Measurements from ENCODE around the gene KDR. TPM values are rescaled to one million over a fixed set of nuclear protein-coding genes. Genes with fewer than 3 reads are reported as not detected.

The KDR gene
- total RNA-seq, 1 donor from 2014 or later: 0.12 TPM

DNA sequence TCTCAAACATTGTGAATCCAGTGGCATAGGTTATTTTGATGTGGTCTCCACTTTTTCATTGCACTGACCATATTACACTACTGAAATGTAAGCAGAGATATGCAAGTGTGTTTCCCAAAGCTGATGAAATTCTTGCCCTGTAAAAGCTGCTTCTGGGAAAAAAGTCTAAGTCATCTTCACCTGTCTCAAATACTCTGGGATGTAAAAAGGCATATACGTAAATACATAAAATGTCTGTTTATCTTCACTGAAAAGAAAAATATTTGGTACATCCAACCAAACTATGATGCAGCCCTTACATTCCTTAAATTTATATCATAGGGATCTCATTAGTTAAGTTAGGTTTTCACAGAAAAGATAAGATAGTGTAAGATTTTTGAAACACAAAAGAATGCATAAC is 7.9 kb downstream of the KDR start:
- no peaks in the 10 kb centered on the region for H3K4me1 Mint-ChIP-seq
- no peaks in the 10 kb centered on the region for H3K9me3 Mint-ChIP-seq
- DNase-seq (ENCODE audit: low read depth, low spot score): no peak
- H3K4me3 Mint-ChIP-seq: no peak overlapping the region
- TF ChIP-seq, protein P1, sequence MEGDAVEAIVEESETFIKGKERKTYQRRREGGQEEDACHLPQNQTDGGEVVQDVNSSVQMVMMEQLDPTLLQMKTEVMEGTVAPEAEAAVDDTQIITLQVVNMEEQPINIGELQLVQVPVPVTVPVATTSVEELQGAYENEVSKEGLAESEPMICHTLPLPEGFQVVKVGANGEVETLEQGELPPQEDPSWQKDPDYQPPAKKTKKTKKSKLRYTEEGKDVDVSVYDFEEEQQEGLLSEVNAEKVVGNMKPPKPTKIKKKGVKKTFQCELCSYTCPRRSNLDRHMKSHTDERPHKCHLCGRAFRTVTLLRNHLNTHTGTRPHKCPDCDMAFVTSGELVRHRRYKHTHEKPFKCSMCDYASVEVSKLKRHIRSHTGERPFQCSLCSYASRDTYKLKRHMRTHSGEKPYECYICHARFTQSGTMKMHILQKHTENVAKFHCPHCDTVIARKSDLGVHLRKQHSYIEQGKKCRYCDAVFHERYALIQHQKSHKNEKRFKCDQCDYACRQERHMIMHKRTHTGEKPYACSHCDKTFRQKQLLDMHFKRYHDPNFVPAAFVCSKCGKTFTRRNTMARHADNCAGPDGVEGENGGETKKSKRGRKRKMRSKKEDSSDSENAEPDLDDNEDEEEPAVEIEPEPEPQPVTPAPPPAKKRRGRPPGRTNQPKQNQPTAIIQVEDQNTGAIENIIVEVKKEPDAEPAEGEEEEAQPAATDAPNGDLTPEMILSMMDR (conservative IDR thresholded peaks at IDR 0.05): no peak
- H3K36me3 Mint-ChIP-seq (ENCODE audit: low read depth): no peaks in the 10 kb centered on the region
- H3K27me3 Mint-ChIP-seq (ENCODE audit: low read depth): peaks cover 14% of the 10 kb centered on the region
- H3K27ac Mint-ChIP-seq (ENCODE audit: unreplicated experiment): no peak overlapping the region

DNA sequence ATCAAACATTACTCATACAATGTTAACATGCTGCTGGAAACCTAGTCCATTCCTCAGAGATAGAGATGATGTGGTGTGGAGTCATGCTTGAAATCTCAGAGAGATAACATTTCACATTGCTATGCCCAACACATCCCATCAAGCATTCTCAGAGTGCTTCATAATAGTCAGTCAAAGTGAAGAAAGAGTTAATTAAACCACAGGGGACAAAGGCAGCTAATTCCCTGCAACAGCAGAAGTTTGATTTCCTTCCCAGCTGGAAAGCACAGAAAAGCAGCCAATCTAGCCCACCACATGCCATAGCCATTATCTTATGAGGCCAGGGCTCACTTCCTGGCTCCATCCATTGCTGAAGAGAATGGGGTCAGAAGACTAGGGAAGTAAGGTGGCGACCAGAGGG is 8.9 kb downstream of the KDR start:
- Mint-ChIP-seq H3K9me3 (no peaks in the 10 kb centered on the region), H3K27me3 (ENCODE audit: low read depth) (peaks cover 6% of the 10 kb centered on the region), H3K4me3 (no peak overlapping the region), H3K36me3 (ENCODE audit: low read depth) (no peaks in the 10 kb centered on the region), H3K4me1 (no peaks in the 10 kb centered on the region), H3K27ac (ENCODE audit: unreplicated experiment) (no peak overlapping the region)
- TF ChIP-seq, protein P1 (conservative IDR thresholded peaks at IDR 0.05): no peak
- no peak for DNase-seq (ENCODE audit: low read depth, low spot score)

DNA sequence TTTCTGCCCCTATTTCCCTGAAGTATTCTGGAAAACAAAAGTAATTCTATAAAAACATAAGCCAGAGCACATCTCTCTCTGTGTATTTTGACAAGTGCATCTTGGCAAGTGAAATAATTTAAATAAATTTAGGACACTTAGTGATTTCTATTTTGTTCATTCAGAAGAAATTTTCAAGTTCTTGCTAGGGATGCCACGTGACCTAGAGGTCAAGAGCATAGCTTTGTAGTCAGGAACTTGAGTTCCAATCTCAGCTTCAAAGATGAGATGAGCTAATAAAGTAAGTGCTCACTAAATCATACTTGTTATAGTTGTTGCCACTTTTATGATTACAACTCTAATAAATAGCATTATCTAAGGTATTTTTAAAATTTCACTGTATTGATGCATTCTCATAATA is 13.8 kb downstream of the KDR start:
- H3K27ac Mint-ChIP-seq (ENCODE audit: unreplicated experiment): no peak overlapping the region
- no peak overlapping the region for H3K4me3 Mint-ChIP-seq
- H3K9me3 Mint-ChIP-seq: no peaks in the 10 kb centered on the region
- TF ChIP-seq, protein P1 (conservative IDR thresholded peaks at IDR 0.05): no peak
- no peaks in the 10 kb centered on the region for H3K4me1 Mint-ChIP-seq
- no peaks in the 10 kb centered on the region for H3K27me3 Mint-ChIP-seq (ENCODE audit: low read depth)
- no peak for DNase-seq (ENCODE audit: low read depth, low spot score)
- H3K36me3 Mint-ChIP-seq (ENCODE audit: low read depth): no peaks in the 10 kb centered on the region

DNA sequence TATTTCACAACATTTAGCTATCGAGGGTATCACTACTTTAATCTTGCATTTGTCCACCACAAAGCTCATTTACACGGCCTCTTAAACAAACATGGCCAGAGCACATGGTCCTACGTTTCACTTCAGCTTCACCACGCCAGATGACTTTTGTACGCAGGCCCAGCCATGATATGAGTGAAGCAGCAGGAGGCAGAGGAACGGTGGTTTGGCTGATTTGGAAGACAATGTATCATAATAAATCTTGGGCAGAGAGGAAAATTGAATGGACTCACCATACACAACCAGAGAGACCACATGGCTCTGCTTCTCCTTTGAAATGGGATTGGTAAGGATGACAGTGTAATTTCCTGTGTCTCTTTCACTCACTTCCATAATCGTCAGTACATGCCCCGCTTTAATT is 15.3 kb downstream of the KDR start:
- Mint-ChIP-seq H3K9me3 (no peaks in the 10 kb centered on the region), H3K27ac (ENCODE audit: unreplicated experiment) (no peak overlapping the region), H3K4me3 (no peak overlapping the region), H3K4me1 (no peaks in the 10 kb centered on the region), H3K27me3 (ENCODE audit: low read depth) (no peaks in the 10 kb centered on the region), H3K36me3 (ENCODE audit: low read depth) (no peaks in the 10 kb centered on the region)
- TF ChIP-seq, protein P1 (conservative IDR thresholded peaks at IDR 0.05): no peak
- DNase-seq (ENCODE audit: low read depth, low spot score): no peak

DNA sequence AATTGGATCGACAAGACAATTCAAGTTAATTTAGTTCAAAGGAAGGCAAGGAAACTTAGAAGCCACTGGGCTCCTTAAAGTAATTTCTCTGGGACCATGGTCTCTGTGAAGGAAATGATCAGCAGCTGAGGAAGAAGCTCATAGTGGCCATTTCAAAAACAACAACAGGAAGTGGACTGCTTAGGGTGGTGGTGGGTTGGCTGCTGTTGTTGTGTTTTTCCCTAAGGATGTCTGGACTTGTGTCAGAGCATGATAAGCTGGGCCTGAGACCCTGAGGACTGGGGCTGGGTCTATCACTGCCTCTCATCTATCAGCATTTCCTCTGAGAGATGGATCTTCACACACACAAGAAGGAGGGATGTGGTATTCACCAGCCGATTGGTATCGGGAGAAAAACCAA is 18.3 kb downstream of the KDR start:
- TF ChIP-seq, protein P1 (conservative IDR thresholded peaks at IDR 0.05): no peak
- Mint-ChIP-seq H3K4me3 (no peak overlapping the region), H3K27me3 (ENCODE audit: low read depth) (no peaks in the 10 kb centered on the region), H3K4me1 (no peaks in the 10 kb centered on the region), H3K36me3 (ENCODE audit: low read depth) (no peaks in the 10 kb centered on the region), H3K27ac (ENCODE audit: unreplicated experiment) (no peak overlapping the region), H3K9me3 (no peaks in the 10 kb centered on the region)
- no peak for DNase-seq (ENCODE audit: low read depth, low spot score)

DNA sequence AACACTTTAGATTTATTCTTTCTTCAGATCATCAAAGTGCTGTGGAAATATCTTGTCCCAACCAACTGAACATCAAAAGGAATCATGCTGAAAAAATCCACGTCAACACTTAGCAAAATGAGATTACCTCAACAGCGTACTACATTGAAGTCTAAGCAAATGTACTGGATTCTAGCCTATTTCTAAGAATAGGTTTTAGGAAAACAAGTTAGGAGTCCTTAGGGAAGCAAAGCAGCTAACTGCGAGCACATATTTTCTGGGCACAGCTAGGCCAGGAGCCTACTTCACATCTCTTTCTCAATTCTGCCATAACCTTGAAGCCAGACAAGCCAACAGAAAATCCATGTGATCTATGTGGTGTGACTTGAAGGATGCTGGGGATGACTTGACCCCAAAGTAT is 22.2 kb downstream of the KDR start:
- no peaks in the 10 kb centered on the region for H3K36me3 Mint-ChIP-seq (ENCODE audit: low read depth)
- no peak overlapping the region for H3K4me3 Mint-ChIP-seq
- no peak overlapping the region for H3K27ac Mint-ChIP-seq (ENCODE audit: unreplicated experiment)
- no peaks in the 10 kb centered on the region for H3K9me3 Mint-ChIP-seq
- H3K4me1 Mint-ChIP-seq: no peaks in the 10 kb centered on the region
- DNase-seq (ENCODE audit: low read depth, low spot score): no peak
- H3K27me3 Mint-ChIP-seq (ENCODE audit: low read depth): no peaks in the 10 kb centered on the region
- TF ChIP-seq, protein P1 (conservative IDR thresholded peaks at IDR 0.05): no peak

Data from neural crest cell (in vitro differentiated cells).